ENCODE measurements around the gene AKR1D1.
A peak's percentile ranks its signal among the peaks of the same experiment; 100 is the strongest.

AKR1D1 gene

DNA sequence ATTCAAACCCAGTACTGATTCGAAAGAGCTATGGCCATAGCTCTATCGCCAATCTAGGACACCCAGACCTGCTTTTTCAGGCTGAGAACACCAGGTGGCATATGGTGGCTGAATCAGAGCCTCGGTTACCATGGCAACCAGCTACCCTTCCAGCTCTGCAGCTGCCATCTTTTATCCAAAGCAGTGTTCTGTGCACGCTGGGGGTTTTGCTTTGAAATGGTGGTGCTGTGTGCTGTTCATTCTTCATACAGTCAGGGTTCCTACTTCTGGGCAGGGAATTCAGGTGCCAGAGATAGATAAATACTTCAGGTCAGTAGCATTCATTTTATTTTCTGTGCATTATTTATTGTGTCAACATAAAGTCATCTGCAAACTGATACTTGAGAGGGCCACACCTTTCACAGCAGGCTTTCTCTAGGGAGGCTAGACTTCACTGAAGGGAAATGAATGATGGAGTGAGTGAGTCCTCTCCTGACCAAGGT lies 85.4 kb downstream of the AKR1D1 start:
- peak; percentile 86 for TF ChIP-seq CTCF (IDR thresholded peaks at IDR 0.05; ENCODE audit: low read depth, low read length, missing control alignments)
- peak; percentile 83 for DNase-seq (ENCODE audit: low read depth)
- in situ Hi-C loops (cut with HindIII; ENCODE audit: low sequenced_read_pairs), result no loop called here
- H3K4me3 ChIP-seq (ENCODE audit: low read depth, low read length), result no peak overlapping the region

GRCh38 chr7:138162236-138162635 lies 86.0 kb downstream of the AKR1D1 start:
- TF ChIP-seq CTCF (IDR thresholded peaks at IDR 0.05; ENCODE audit: low read depth, low read length, missing control alignments), result no peak
- in situ Hi-C loops (cut with HindIII; ENCODE audit: low sequenced_read_pairs), result no loop called here
- no peak for DNase-seq (ENCODE audit: low read depth)
- H3K4me3 ChIP-seq (ENCODE audit: low read depth, low read length), result no peak overlapping the region

GRCh38 chr7:138163800-138164199 lies 87.5 kb downstream of the AKR1D1 start:
- DNase-seq (ENCODE audit: low read depth), result no peak
- H3K4me3 ChIP-seq (ENCODE audit: low read depth, low read length), result no peak overlapping the region
- in situ Hi-C loops (cut with HindIII; ENCODE audit: low sequenced_read_pairs), result no loop called here
- no peak for TF ChIP-seq CTCF (IDR thresholded peaks at IDR 0.05; ENCODE audit: low read depth, low read length, missing control alignments)

DNA sequence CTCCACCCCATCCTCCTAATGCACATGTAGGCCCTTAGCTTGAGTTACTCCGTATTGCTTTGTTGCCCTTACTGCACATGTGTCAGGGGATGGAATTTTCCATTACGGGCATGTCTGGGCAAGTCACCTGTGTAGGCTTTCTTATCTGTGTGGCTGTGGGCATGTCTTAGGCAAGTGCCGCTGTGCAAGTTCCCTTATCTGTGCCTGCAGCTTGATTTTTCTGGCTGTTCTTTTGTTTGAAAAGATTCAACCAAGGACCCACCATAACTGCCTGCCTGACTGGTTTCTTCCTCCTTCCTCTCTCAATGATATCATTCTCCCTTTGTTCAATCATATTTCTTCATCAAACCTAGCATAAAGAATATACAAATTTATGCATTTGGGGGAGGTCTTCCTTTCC lies 88.5 kb downstream of the AKR1D1 start:
- no peak for TF ChIP-seq CTCF (IDR thresholded peaks at IDR 0.05; ENCODE audit: low read depth, low read length, missing control alignments)
- in situ Hi-C loops (cut with HindIII; ENCODE audit: low sequenced_read_pairs), result no loop called here
- DNase-seq (ENCODE audit: low read depth), result no peak
- H3K4me3 ChIP-seq (ENCODE audit: low read depth, low read length), result no peak overlapping the region

GRCh38 chr7:138166681-138167080 lies 90.4 kb downstream of the AKR1D1 start:
- no peak for TF ChIP-seq CTCF (IDR thresholded peaks at IDR 0.05; ENCODE audit: low read depth, low read length, missing control alignments)
- in situ Hi-C loops (cut with HindIII; ENCODE audit: low sequenced_read_pairs), result no loop called here
- H3K4me3 ChIP-seq (ENCODE audit: low read depth, low read length), result no peak overlapping the region
- no peak for DNase-seq (ENCODE audit: low read depth)

DNA sequence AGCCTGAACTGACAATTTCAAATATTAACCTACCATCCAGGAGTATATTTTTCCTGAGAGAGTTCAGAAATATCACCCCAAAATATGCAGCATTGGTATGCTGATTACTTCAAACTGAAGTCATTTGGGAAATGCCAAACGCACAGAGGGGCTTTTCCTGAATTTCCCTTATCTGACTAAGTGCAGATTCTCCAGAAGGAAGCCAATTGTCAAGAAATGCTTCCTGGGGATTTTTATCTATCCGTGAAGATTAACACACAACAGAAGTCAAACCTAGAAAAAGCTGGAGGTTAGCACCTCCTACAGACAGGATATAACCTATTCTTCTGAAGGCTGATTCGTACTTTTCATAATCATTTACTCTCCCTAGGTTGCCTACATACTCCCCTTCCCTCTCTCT lies 91.0 kb downstream of the AKR1D1 start:
- no peak for DNase-seq (ENCODE audit: low read depth)
- H3K4me3 ChIP-seq (ENCODE audit: low read depth, low read length), result no peak overlapping the region
- in situ Hi-C loops (cut with HindIII; ENCODE audit: low sequenced_read_pairs), result no loop called here
- TF ChIP-seq CTCF (IDR thresholded peaks at IDR 0.05; ENCODE audit: low read depth, low read length, missing control alignments), result no peak

DNA sequence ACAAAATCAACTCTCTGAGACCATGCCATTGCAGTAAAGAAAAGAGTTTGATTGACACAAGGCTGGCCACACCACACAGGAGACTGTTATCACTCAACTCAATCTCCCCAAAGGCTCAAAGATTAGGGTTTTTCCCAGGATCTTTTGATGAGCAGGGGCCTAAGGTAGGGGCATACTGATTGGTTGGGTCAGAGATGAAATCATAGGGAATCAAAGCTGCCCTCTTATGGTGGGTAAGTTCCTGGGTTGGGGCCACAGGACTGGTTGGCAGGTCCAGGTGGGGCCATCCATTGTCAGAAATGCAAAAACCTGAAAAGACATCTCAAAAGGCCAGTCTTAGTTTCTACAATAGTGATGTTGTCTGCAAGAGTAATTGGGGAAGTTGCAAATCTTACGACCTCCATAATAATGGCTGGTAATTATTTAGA lies 91.6 kb downstream of the AKR1D1 start:
- in situ Hi-C loops (cut with HindIII; ENCODE audit: low sequenced_read_pairs), result no loop called here
- no peak for TF ChIP-seq CTCF (IDR thresholded peaks at IDR 0.05; ENCODE audit: low read depth, low read length, missing control alignments)
- no peak overlapping the region for H3K4me3 ChIP-seq (ENCODE audit: low read depth, low read length)
- DNase-seq (ENCODE audit: low read depth), result no peak

Data from astrocyte of the cerebellum (primary cell).